Measurements from ENCODE around the gene THSD4.

GRCh38 chr15:71248386-71248785, 133.1 kb downstream of the THSD4 start:
- no peak for TF ChIP-seq CTCF (IDR thresholded peaks at IDR 0.05; ENCODE audit: low read length)
- no peak for TF ChIP-seq EZH2 (optimal IDR thresholded peaks at IDR 0.05; ENCODE audit: low read depth, low read length)

Data from MM.1S (cell line).